Activated T-helper 17 cell treated with anti-CD3 and anti-CD28 coated beads, Interleukin-2, amount 50 U/mL, for 72 hours (primary cell): ENCODE results near the gene LRRK1. TPM values are rescaled to one million over a fixed set of nuclear protein-coding genes. Genes with fewer than 3 reads are reported as not detected.

Experiments
- ATAC-seq: fragments of 150-1000 bp; cut with Tn5 transposase; replicated peaks from 2 replicates; pipeline ENCODE4 v1.10.0; 2021; ENCODE audit warnings: mild to moderate bottlenecking, moderate library complexity
- H3K27ac Mint-ChIP-seq: one replicate; pipeline ENCODE4 v1.8.0; 2022; ENCODE audit warnings: mixed read lengths
- H3K27me3 Mint-ChIP-seq: one replicate; pipeline ENCODE4 v1.8.0; 2022; ENCODE audit warnings: mixed read lengths
- H3K36me3 Mint-ChIP-seq: one replicate; pipeline ENCODE4 v1.8.0; 2022; ENCODE audit warnings: low read depth, mild to moderate bottlenecking, mixed read lengths
- H3K4me1 Mint-ChIP-seq: one replicate; pipeline ENCODE4 v1.8.0; 2022; ENCODE audit warnings: mixed read lengths
- H3K4me3 Mint-ChIP-seq: one replicate; pipeline ENCODE4 v1.8.0; 2022; ENCODE audit warnings: mild to moderate bottlenecking, mixed read lengths
- H3K9me3 Mint-ChIP-seq: one replicate; pipeline ENCODE4 v1.8.0; 2022; ENCODE audit warnings: mixed read lengths
- total RNA-seq, 2 donors: library from RNA; stranded (reverse); gene quantifications; one replicate each; pipeline ENCODE4 v1.2.3, GENCODE V29; 2022

Gene LRRK1
- total RNA-seq, 2 donors from 2014 or later, result 0.74 to 0.82 TPM

GRCh38 chr15:101115786-101116680 is 196.9 kb downstream of the LRRK1 start:
- Mint-ChIP-seq H3K9me3 (no peaks in the 10 kb centered on the region), H3K27me3 (peaks cover 3% of the 10 kb centered on the region), H3K36me3 (no peaks in the 10 kb centered on the region), H3K4me1 (no peaks in the 10 kb centered on the region), H3K4me3 (no peak overlapping the region), H3K27ac (peak overlapping the region; percentile 43)
- no peak for ATAC-seq

GRCh38 chr15:101116681-101116976 is 197.5 kb downstream of the LRRK1 start:
- no peaks in the 10 kb centered on the region for H3K4me1 Mint-ChIP-seq
- H3K9me3 Mint-ChIP-seq, result no peaks in the 10 kb centered on the region
- H3K27ac Mint-ChIP-seq, result peak overlapping the region; percentile 43
- no peak for ATAC-seq
- no peak overlapping the region for H3K4me3 Mint-ChIP-seq
- H3K36me3 Mint-ChIP-seq, result no peaks in the 10 kb centered on the region
- H3K27me3 Mint-ChIP-seq, result peaks cover 3% of the 10 kb centered on the region

DNA sequence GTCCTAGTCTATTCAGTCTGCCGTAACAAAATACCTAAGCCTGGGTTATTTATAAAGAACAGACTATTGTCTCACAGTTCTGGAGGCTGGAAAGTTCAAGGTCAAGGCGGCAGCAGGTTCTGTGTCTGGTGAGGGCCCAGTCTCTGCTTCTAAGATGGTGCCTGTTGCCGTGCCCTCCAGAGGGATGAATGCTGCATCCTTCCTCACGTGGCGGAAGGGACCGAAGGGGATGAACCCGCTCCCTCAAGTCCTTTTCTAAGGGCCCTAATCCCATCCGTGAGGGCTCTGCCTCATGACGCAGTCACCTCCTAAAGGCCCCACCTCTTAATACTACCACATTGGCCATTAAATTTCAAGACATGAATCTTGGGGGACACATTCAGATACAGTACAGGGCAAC is 199.0 kb downstream of the LRRK1 start:
- no peaks in the 10 kb centered on the region for H3K36me3 Mint-ChIP-seq
- no peak overlapping the region for H3K4me3 Mint-ChIP-seq
- no peaks in the 10 kb centered on the region for H3K9me3 Mint-ChIP-seq
- peaks cover 6% of the 10 kb centered on the region for H3K4me1 Mint-ChIP-seq
- ATAC-seq, result no peak
- peaks cover 3% of the 10 kb centered on the region for H3K27me3 Mint-ChIP-seq
- H3K27ac Mint-ChIP-seq, result no peak overlapping the region

GRCh38 chr15:101118615-101119014 is 199.5 kb downstream of the LRRK1 start:
- no peaks in the 10 kb centered on the region for H3K36me3 Mint-ChIP-seq
- H3K4me3 Mint-ChIP-seq, result no peak overlapping the region
- H3K4me1 Mint-ChIP-seq, result peaks cover 11% of the 10 kb centered on the region
- peaks cover 3% of the 10 kb centered on the region for H3K27me3 Mint-ChIP-seq
- ATAC-seq, result no peak
- H3K9me3 Mint-ChIP-seq, result no peaks in the 10 kb centered on the region
- no peak overlapping the region for H3K27ac Mint-ChIP-seq

- Mint-ChIP-seq H3K36me3 (no peaks in the 10 kb centered on the region), H3K4me3 (no peak overlapping the region), H3K27me3 (no peaks in the 10 kb centered on the region), H3K9me3 (no peaks in the 10 kb centered on the region), H3K4me1 (peaks cover 16% of the 10 kb centered on the region), H3K27ac (no peak overlapping the region)
- no peak for ATAC-seq
Observed at GRCh38 chr15:101119181-101119580, 200.0 kb downstream of the LRRK1 start.

Other genes with a start within 250 kb of the LRRK1 start
- gene ALDH1A3, start 39.5 kb upstream of the LRRK1 start, total RNA-seq, result not detected